Measurements from ENCODE around the gene ME3.

ME3 gene

GRCh38 chr11:86482692-86483091 lies 189.7 kb downstream of the ME3 start:
- DNase-seq: no peak

GRCh38 chr11:86481399-86481798 lies 191.0 kb downstream of the ME3 start:
- no peak for DNase-seq

- DNase-seq: no peak
Measured at GRCh38 chr11:86478348-86478747, 194.1 kb downstream of the ME3 start.

GRCh38 chr11:86477495-86478155 lies 194.8 kb downstream of the ME3 start:
- DNase-seq: no peak

- no peak for DNase-seq
Measured at GRCh38 chr11:86476109-86476861, 196.1 kb downstream of the ME3 start.

GRCh38 chr11:86475027-86475426 lies 197.4 kb downstream of the ME3 start:
- no peak for DNase-seq

GRCh38 chr11:86473991-86474833 lies 198.2 kb downstream of the ME3 start:
- DNase-seq: no peak

GRCh38 chr11:86469491-86470388 lies 202.7 kb downstream of the ME3 start:
- DNase-seq: no peak

- no peak for DNase-seq
Measured at GRCh38 chr11:86468169-86468568, 204.2 kb downstream of the ME3 start.

GRCh38 chr11:86464509-86465221 lies 207.8 kb downstream of the ME3 start:
- no peak for DNase-seq

- DNase-seq: no peak
Measured at GRCh38 chr11:86463955-86464354, 208.5 kb downstream of the ME3 start.

- no peak for DNase-seq
Measured at GRCh38 chr11:86463120-86463519, 209.3 kb downstream of the ME3 start.

- no peak for DNase-seq
Measured at GRCh38 chr11:86461892-86462291, 210.5 kb downstream of the ME3 start.

GRCh38 chr11:86460461-86461385 lies 211.7 kb downstream of the ME3 start:
- DNase-seq: no peak

- DNase-seq: no peak
Measured at GRCh38 chr11:86459682-86460460, 212.5 kb downstream of the ME3 start.

- DNase-seq: no peak
Measured at GRCh38 chr11:86459002-86459385, 213.4 kb downstream of the ME3 start.

- no peak for DNase-seq
Measured at GRCh38 chr11:86458294-86459001, 214.0 kb downstream of the ME3 start.

- peak; percentile 79 for DNase-seq
Measured at GRCh38 chr11:86456075-86456939, 216.1 kb downstream of the ME3 start.
